GOT3 (cell line): ENCODE data around the gene TNIK.
"Not testable (repeated sequence)": the region's sequence is repeated elsewhere in the genome, so short reads cannot be mapped to it uniquely, and the experiment has no call there.

Experiments used
- DNase-seq: peaks from one replicate; lab custom pipeline; 2025; ENCODE audit warnings: mixed read lengths; lab: John Stamatoyannopoulos, UW

Gene TNIK

GRCh38 chr3:171383206-171384018 is 76.8 kb downstream of the TNIK start:
- DNase-seq = no peak

- not testable (repeated sequence) for DNase-seq
These were observed 77.9 kb downstream of the TNIK start for GRCh38 chr3:171382347-171382746.

GRCh38 chr3:171380711-171381425 is 79.3 kb downstream of the TNIK start:
- DNase-seq = no peak

GRCh38 chr3:171379961-171380483 is 80.2 kb downstream of the TNIK start:
- no peak for DNase-seq

- DNase-seq = no peak
These were observed 80.9 kb downstream of the TNIK start for GRCh38 chr3:171379281-171379680.

- no peak for DNase-seq
These were observed 81.6 kb downstream of the TNIK start for GRCh38 chr3:171378586-171378985.

GRCh38 chr3:171377859-171378258 is 82.3 kb downstream of the TNIK start:
- DNase-seq = no peak

- no peak for DNase-seq
These were observed 83.6 kb downstream of the TNIK start for GRCh38 chr3:171376596-171376947.

GRCh38 chr3:171375666-171376595 is 84.3 kb downstream of the TNIK start:
- no peak for DNase-seq

- DNase-seq = no peak
These were observed 85.4 kb downstream of the TNIK start for GRCh38 chr3:171374661-171375285.

GRCh38 chr3:171374260-171374659 is 85.9 kb downstream of the TNIK start:
- DNase-seq = no peak

- DNase-seq = no peak
These were observed 86.5 kb downstream of the TNIK start for GRCh38 chr3:171373711-171374110.

- no peak for DNase-seq
These were observed 87.5 kb downstream of the TNIK start for GRCh38 chr3:171372694-171373093.

GRCh38 chr3:171371354-171371753 is 88.9 kb downstream of the TNIK start:
- no peak for DNase-seq

GRCh38 chr3:171369156-171369555 is 91.0 kb downstream of the TNIK start:
- no peak for DNase-seq

GRCh38 chr3:171366738-171367137 is 93.5 kb downstream of the TNIK start:
- not testable (repeated sequence) for DNase-seq

- no peak for DNase-seq
These were observed 94.2 kb downstream of the TNIK start for GRCh38 chr3:171366043-171366442.

- no peak for DNase-seq
These were observed 94.7 kb downstream of the TNIK start for GRCh38 chr3:171365489-171365888.

GRCh38 chr3:171364500-171364899 is 95.7 kb downstream of the TNIK start:
- DNase-seq = no peak

- DNase-seq = no peak
These were observed 97.0 kb downstream of the TNIK start for GRCh38 chr3:171363202-171363601.

GRCh38 chr3:171362575-171362974 is 97.6 kb downstream of the TNIK start:
- DNase-seq = no peak

GRCh38 chr3:171358881-171359198 is 101.4 kb downstream of the TNIK start:
- no peak for DNase-seq
